Omental fat pad (tissue), 4 donors: ENCODE results near the gene SPATA21. TPM values are rescaled to one million over a fixed set of nuclear protein-coding genes. Genes with fewer than 3 reads are reported as not detected.

Source experiments
- ATAC-seq: fragments of 150-250 bp; one replicate; pipeline ENCODE4 v1.9.1; 2016; ENCODE audit warnings: mild to moderate bottlenecking, moderate library complexity; ENCODE audit not compliant: low FRiP score
- DNase-seq: peaks from one replicate; pipeline ENCODE4 v3.0.0-alpha.2; 2019; ENCODE audit warnings: low spot score
- total RNA-seq, 4 donors: library from RNA; depleted of rRNA; stranded (reverse); fragments of >200 nt; gene quantifications; one replicate each; pipeline ENCODE4 v1.1.0, GENCODE V29; 2016
- TF ChIP-seq, protein P1 (sequence below), 3 donors: fragments of 450-650 bp; IDR thresholded peaks; one replicate each; pipeline ENCODE4 v1.5.1; 2016 to 2017; ENCODE audit warnings: antibody characterized with exemption in 3 of 3, mild to moderate bottlenecking in 3 of 3, moderate library complexity in 2 of 3

The SPATA21 gene
- total RNA-seq, 4 donors from 2014 or later, result not detected

DNA sequence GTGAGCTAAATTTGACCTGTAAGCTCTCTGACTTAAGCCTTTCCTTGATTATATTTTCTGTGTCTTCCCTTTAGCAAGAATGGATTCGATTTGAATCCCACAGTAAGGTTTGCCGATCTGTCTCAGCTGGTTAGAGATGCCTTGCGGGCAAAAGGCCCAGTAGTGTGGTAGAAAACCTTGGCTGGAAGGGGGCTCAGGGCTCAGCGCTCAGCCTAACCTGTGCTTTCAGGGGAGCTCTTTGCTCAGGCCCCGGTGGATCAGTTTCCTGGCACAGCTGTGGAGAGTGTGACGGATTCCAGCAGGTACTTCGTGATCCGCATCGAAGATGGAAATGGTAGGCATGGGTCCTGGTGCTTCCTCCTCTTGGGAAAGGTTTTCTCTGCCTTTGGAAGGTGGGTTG is 10.4 kb upstream of the SPATA21 start:
- TF ChIP-seq, protein P1, sequence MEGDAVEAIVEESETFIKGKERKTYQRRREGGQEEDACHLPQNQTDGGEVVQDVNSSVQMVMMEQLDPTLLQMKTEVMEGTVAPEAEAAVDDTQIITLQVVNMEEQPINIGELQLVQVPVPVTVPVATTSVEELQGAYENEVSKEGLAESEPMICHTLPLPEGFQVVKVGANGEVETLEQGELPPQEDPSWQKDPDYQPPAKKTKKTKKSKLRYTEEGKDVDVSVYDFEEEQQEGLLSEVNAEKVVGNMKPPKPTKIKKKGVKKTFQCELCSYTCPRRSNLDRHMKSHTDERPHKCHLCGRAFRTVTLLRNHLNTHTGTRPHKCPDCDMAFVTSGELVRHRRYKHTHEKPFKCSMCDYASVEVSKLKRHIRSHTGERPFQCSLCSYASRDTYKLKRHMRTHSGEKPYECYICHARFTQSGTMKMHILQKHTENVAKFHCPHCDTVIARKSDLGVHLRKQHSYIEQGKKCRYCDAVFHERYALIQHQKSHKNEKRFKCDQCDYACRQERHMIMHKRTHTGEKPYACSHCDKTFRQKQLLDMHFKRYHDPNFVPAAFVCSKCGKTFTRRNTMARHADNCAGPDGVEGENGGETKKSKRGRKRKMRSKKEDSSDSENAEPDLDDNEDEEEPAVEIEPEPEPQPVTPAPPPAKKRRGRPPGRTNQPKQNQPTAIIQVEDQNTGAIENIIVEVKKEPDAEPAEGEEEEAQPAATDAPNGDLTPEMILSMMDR (IDR thresholded peaks at IDR 0.05), result no peak
- DNase-seq, result no peak
- ATAC-seq, result no peak

GRCh38 chr1:16446116-16446515 is 8.9 kb upstream of the SPATA21 start:
- TF ChIP-seq, protein P1 (IDR thresholded peaks at IDR 0.05), result no peak
- DNase-seq (no peak), ATAC-seq (no peak)

DNA sequence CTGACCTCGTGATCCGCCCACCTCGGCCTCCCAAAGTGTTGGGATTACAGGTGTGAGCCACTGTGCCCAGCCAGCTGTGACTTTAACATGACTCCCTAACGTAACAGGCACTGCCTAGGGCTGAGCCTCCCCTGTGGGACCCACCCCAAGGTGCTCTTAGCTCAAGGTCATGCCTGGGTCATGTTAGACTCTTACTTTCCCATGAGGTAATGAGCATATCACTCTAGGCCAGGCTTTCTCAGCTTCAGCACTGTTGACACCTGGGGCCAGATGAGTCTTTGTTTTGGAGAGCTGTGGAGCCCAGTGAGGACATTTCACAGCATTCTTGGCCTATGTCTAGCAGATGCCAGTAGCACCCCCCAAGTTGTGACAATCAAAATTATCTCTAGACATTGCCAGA is 7.8 kb upstream of the SPATA21 start:
- no peak for ATAC-seq
- DNase-seq, result no peak
- TF ChIP-seq, protein P1 (IDR thresholded peaks at IDR 0.05), result no peak

GRCh38 chr1:16443975-16444770 is 6.9 kb upstream of the SPATA21 start:
- TF ChIP-seq, protein P1 (IDR thresholded peaks at IDR 0.05), result no peak
- DNase-seq (no peak), ATAC-seq (no peak)

GRCh38 chr1:16442941-16443340 is 5.7 kb upstream of the SPATA21 start:
- TF ChIP-seq, protein P1 (IDR thresholded peaks at IDR 0.05), result no peak
- ATAC-seq, result no peak
- DNase-seq, result no peak

- TF ChIP-seq, protein P1 (IDR thresholded peaks at IDR 0.05), result no peak
- ATAC-seq (no peak), DNase-seq (no peak)
Measured at GRCh38 chr1:16442265-16442664, 5.0 kb upstream of the SPATA21 start.

GRCh38 chr1:16441282-16441665 is 4.0 kb upstream of the SPATA21 start:
- ATAC-seq, result no peak
- TF ChIP-seq, protein P1 (IDR thresholded peaks at IDR 0.05), result no peak
- no peak for DNase-seq
